Neural progenitor cell (in vitro differentiated cells): ENCODE results near the gene MRPL17. TPM values are rescaled to one million over a fixed set of nuclear protein-coding genes. Genes with fewer than 3 reads are reported as not detected.
"Not testable (repeated sequence)": the region's sequence is repeated elsewhere in the genome, so short reads cannot be mapped to it uniquely, and the experiment has no call there.

Experiments used
- DNase-seq: peaks from one replicate; pipeline ENCODE4 v3.0.0-alpha.2; 2016; ENCODE audit warnings: low spot score
- H2AFZ ChIP-seq: fragments of 200-600 bp; sonication (generic); replicated peaks from 2 replicates; pipeline ENCODE4 v1.6.1; 2016; ENCODE audit warnings: antibody characterized with exemption
- H3F3A ChIP-seq: fragments of 200-600 bp; sonication (generic); 2 replicates; pipeline ENCODE4 v1.6.1; 2016; ENCODE audit warnings: antibody characterized with exemption, low read depth
- H3K27ac ChIP-seq: fragments of 200-600 bp; sonication (generic); 2 replicates; pipeline ENCODE4 v1.5.1; 2016; ENCODE audit warnings: mild to moderate bottlenecking
- H3K27me3 ChIP-seq: fragments of 200-600 bp; sonication (generic); 2 replicates; pipeline ENCODE4 v1.6.1; 2016; ENCODE audit warnings: mild to moderate bottlenecking, moderate library complexity
- H3K36me3 ChIP-seq: fragments of 200-600 bp; sonication (generic); 2 replicates; pipeline ENCODE4 v1.5.1; 2016
- H3K4me1 ChIP-seq: fragments of 200-600 bp; sonication (generic); 2 replicates; pipeline ENCODE4 v1.6.1; 2016; ENCODE audit warnings: mixed run types
- H3K4me2 ChIP-seq: fragments of 200-600 bp; sonication (generic); 2 replicates; pipeline ENCODE4 v1.6.1; 2016
- H3K4me3 ChIP-seq: fragments of 200-600 bp; sonication (generic); 2 replicates; pipeline ENCODE4 v1.5.1; 2016
- H3K79me2 ChIP-seq: fragments of 200-600 bp; sonication (generic); 2 replicates; pipeline ENCODE4 v1.6.1; 2016; ENCODE audit warnings: low read depth
- H3K9ac ChIP-seq: fragments of 200-600 bp; sonication (generic); 2 replicates; pipeline ENCODE4 v1.6.1; 2016
- H3K9me3 ChIP-seq: fragments of 200-600 bp; sonication (generic); 2 replicates; pipeline ENCODE4 v1.5.1; 2016; ENCODE audit warnings: low read depth
- H4K20me1 ChIP-seq: fragments of 200-600 bp; sonication (generic); 2 replicates; pipeline ENCODE4 v1.6.1; 2016; ENCODE audit warnings: low read depth
- H3K27ac Mint-ChIP-seq: 3 replicates; pipeline ENCODE4 v1.8.0; 2021; ENCODE audit warnings: mixed read lengths
- H3K27me3 Mint-ChIP-seq: 2 replicates; pipeline ENCODE4 v1.8.0; 2022; ENCODE audit warnings: low read depth, mild to moderate bottlenecking, inconsistent platforms, moderate library complexity, mixed read lengths; ENCODE audit not compliant: insufficient read depth
- H3K36me3 Mint-ChIP-seq: 3 replicates; pipeline ENCODE4 v1.8.0; 2021; ENCODE audit warnings: mixed read lengths
- H3K4me1 Mint-ChIP-seq: 3 replicates; pipeline ENCODE4 v1.8.0; 2021; ENCODE audit warnings: mixed read lengths
- H3K4me3 Mint-ChIP-seq: 3 replicates; pipeline ENCODE4 v1.8.0; 2021; ENCODE audit warnings: mild to moderate bottlenecking, moderate library complexity, mixed read lengths
- H3K9me3 Mint-ChIP-seq: 3 replicates; pipeline ENCODE4 v1.8.0; 2020; ENCODE audit warnings: mixed read lengths
- CTCF ChIP-seq: fragments of 200-600 bp; sonication (generic); IDR thresholded peaks from 2 replicates; pipeline ENCODE4 v1.5.1; 2017; ENCODE audit warnings: antibody characterized with exemption, mild to moderate bottlenecking
- EZH2 ChIP-seq: fragments of 200-600 bp; sonication (generic); IDR thresholded peaks from 2 replicates; pipeline ENCODE4 v1.6.1; 2017; ENCODE audit warnings: antibody characterized with exemption, mild to moderate bottlenecking, moderate library complexity
- EZH2phosphoT487 ChIP-seq: fragments of 200-600 bp; sonication (generic); IDR thresholded peaks from 2 replicates; pipeline ENCODE4 v1.6.1; 2017; ENCODE audit warnings: antibody characterized with exemption
- total RNA-seq: library from RNA; depleted of rRNA; stranded (reverse); fragments of >200 nt; gene quantifications from 2 replicates; pipeline ENCODE4 v1.2.3, GENCODE V29; 2015; ENCODE audit warnings: low replicate concordance

MRPL17 gene
- total RNA-seq, 1 donor from 2014 or later, result 24.3 TPM

GRCh38 chr11:6703247-6704063, 20.3 kb upstream of the MRPL17 start:
- peak; percentile 69 for TF ChIP-seq CTCF
- TF ChIP-seq EZH2phosphoT487, result no peak
- no peak for TF ChIP-seq EZH2

GRCh38 chr11:6701955-6702354, 18.8 kb upstream of the MRPL17 start:
- not testable (repeated sequence) for H4K20me1 ChIP-seq, H3K9me3 Mint-ChIP-seq, H3K36me3 Mint-ChIP-seq, H3K27me3 ChIP-seq, H3K79me2 ChIP-seq, H3K36me3 ChIP-seq, H3K27ac ChIP-seq, DNase-seq, H3K4me3 Mint-ChIP-seq, H3K27me3 Mint-ChIP-seq, H3K9ac ChIP-seq, H3K4me2 ChIP-seq, H3F3A ChIP-seq, H2AFZ ChIP-seq, H3K9me3 ChIP-seq, H3K4me1 ChIP-seq, H3K4me3 ChIP-seq
- Mint-ChIP-seq H3K4me1 (peaks cover 31% of the 10 kb centered on the region), H3K27ac (peak overlapping the region; percentile 74)

More at GRCh38 chr11:6703247-6704063, 20.3 kb upstream of the MRPL17 start:
- Mint-ChIP-seq H3K9me3 (no peaks in the 10 kb centered on the region), H3K36me3 (no peaks in the 10 kb centered on the region), H3K4me1 (peaks cover 31% of the 10 kb centered on the region), H3K27me3 (peaks cover 3% of the 10 kb centered on the region), H3K4me3 (no peak overlapping the region), H3K27ac (no peak overlapping the region)
- H3K9me3 ChIP-seq, result no peaks in the 10 kb centered on the region
- H3K4me3 ChIP-seq, result no peak overlapping the region
- H3K27me3 ChIP-seq, result no peaks in the 10 kb centered on the region
- DNase-seq, result peak; percentile 67
- no peak overlapping the region for H3K4me2 ChIP-seq
- H4K20me1 ChIP-seq, result no peaks in the 10 kb centered on the region
- peaks cover 7% of the 10 kb centered on the region for H3K4me1 ChIP-seq
- no peaks in the 10 kb centered on the region for H3K36me3 ChIP-seq
- no peaks in the 10 kb centered on the region for H3F3A ChIP-seq
- H3K79me2 ChIP-seq, result no peaks in the 10 kb centered on the region
- no peak overlapping the region for H2AFZ ChIP-seq
- H3K9ac ChIP-seq, result no peak overlapping the region
- no peak overlapping the region for H3K27ac ChIP-seq

DNA sequence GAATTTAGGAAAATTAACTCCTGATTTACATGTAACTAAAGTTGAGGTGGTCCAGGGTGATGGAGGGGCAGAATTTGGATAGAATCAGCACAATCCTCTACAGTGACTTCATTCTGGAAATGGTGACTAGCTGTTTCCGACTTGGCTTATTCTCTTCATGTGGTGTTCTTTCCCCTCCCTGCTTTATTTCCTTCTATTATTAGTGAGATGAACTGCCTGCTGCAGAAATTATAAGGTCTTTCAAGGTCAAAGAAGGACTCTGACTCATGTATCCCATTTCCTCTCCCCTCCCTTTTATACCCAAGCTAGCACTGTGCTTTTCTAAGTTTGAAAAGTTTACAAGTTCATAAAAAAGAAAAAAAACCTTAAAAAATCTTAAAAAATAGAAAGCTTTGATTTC, 12.2 kb upstream of the MRPL17 start:
- no peaks in the 10 kb centered on the region for H3K36me3 ChIP-seq
- H3K79me2 ChIP-seq, result no peaks in the 10 kb centered on the region
- Mint-ChIP-seq H3K4me3 (no peak overlapping the region), H3K36me3 (no peaks in the 10 kb centered on the region), H3K4me1 (no peaks in the 10 kb centered on the region), H3K27ac (no peak overlapping the region), H3K27me3 (peaks cover 3% of the 10 kb centered on the region), H3K9me3 (no peaks in the 10 kb centered on the region)
- no peak overlapping the region for H2AFZ ChIP-seq
- H3K4me3 ChIP-seq, result no peak overlapping the region
- H3K9me3 ChIP-seq, result no peaks in the 10 kb centered on the region
- no peak overlapping the region for H3K9ac ChIP-seq
- no peak overlapping the region for H3K4me2 ChIP-seq
- no peak for TF ChIP-seq EZH2
- H3K27me3 ChIP-seq, result no peaks in the 10 kb centered on the region
- no peak for DNase-seq
- no peaks in the 10 kb centered on the region for H3F3A ChIP-seq
- no peaks in the 10 kb centered on the region for H3K4me1 ChIP-seq
- no peak overlapping the region for H3K27ac ChIP-seq
- no peaks in the 10 kb centered on the region for H4K20me1 ChIP-seq

- H3K36me3 Mint-ChIP-seq, result no peaks in the 10 kb centered on the region
- Histone ChIP-seq H3K27me3 (no peaks in the 10 kb centered on the region), H3F3A (no peaks in the 10 kb centered on the region), H3K9ac (no peak overlapping the region), H3K27ac (no peak overlapping the region), H3K79me2 (no peaks in the 10 kb centered on the region), H3K36me3 (no peaks in the 10 kb centered on the region), H3K4me3 (no peak overlapping the region), H3K4me1 (no peaks in the 10 kb centered on the region), H4K20me1 (no peaks in the 10 kb centered on the region), H3K4me2 (no peak overlapping the region), H3K9me3 (no peaks in the 10 kb centered on the region), H2AFZ (no peak overlapping the region)
- no peak for DNase-seq
- no peak overlapping the region for H3K27ac Mint-ChIP-seq
- H3K4me3 Mint-ChIP-seq, result no peak overlapping the region
- peaks cover 6% of the 10 kb centered on the region for H3K27me3 Mint-ChIP-seq
- TF ChIP-seq EZH2 (no peak), CTCF (no peak), EZH2phosphoT487 (no peak)
- no peaks in the 10 kb centered on the region for H3K4me1 Mint-ChIP-seq
- H3K9me3 Mint-ChIP-seq, result peaks cover 4% of the 10 kb centered on the region
Measured at GRCh38 chr11:6694229-6694535, 11.0 kb upstream of the MRPL17 start.
